Osteocyte (in vitro differentiated cells): ENCODE results near the gene PNLIPRP1. TPM values are rescaled to one million over a fixed set of nuclear protein-coding genes. Genes with fewer than 3 reads are reported as not detected.
A peak's percentile ranks its signal among the peaks of the same experiment; 100 is the strongest.

Experiments used
- DNase-seq: peaks from one replicate; pipeline ENCODE4 v3.0.0; 2021; ENCODE audit warnings: mixed read lengths; ENCODE audit not compliant: unreplicated experiment; ENCODE audit errors: extremely low spot score
- H3K27ac Mint-ChIP-seq: one replicate; pipeline ENCODE4 v1.8.0; 2021; ENCODE audit warnings: mild to moderate bottlenecking, mixed read lengths; ENCODE audit not compliant: unreplicated experiment
- H3K27me3 Mint-ChIP-seq: one replicate; pipeline ENCODE4 v1.8.0; 2021; ENCODE audit warnings: mixed read lengths; ENCODE audit not compliant: unreplicated experiment
- H3K36me3 Mint-ChIP-seq: one replicate; pipeline ENCODE4 v1.8.0; 2021; ENCODE audit warnings: mixed read lengths; ENCODE audit not compliant: unreplicated experiment
- H3K4me1 Mint-ChIP-seq: one replicate; pipeline ENCODE4 v1.8.0; 2021; ENCODE audit warnings: mixed read lengths; ENCODE audit not compliant: unreplicated experiment
- H3K4me3 Mint-ChIP-seq: one replicate; pipeline ENCODE4 v1.8.0; 2021; ENCODE audit warnings: mild to moderate bottlenecking, moderate library complexity, mixed read lengths; ENCODE audit not compliant: unreplicated experiment
- H3K9me3 Mint-ChIP-seq: one replicate; pipeline ENCODE4 v1.8.0; 2021; ENCODE audit warnings: mixed read lengths; ENCODE audit not compliant: unreplicated experiment
- CTCF ChIP-seq: fragments of 200-600 bp; sonication (generic); IDR thresholded peaks from 2 replicates; pipeline ENCODE4 v1.5.0; 2021; ENCODE audit warnings: antibody characterized with exemption, mild to moderate bottlenecking, moderate library complexity
- total RNA-seq: library from RNA; stranded (reverse); gene quantifications from 2 replicates; pipeline ENCODE4 v1.2.1, GENCODE V29; 2021

Gene PNLIPRP1
- total RNA-seq, 1 donor from 2014 or later: not detected

- H3K36me3 Mint-ChIP-seq: no peaks in the 10 kb centered on the region
- no peak overlapping the region for H3K4me3 Mint-ChIP-seq
- no peaks in the 10 kb centered on the region for H3K27me3 Mint-ChIP-seq
- DNase-seq: no peak
- no peak overlapping the region for H3K27ac Mint-ChIP-seq
- no peak for TF ChIP-seq CTCF
- peaks cover 5% of the 10 kb centered on the region for H3K9me3 Mint-ChIP-seq
- no peaks in the 10 kb centered on the region for H3K4me1 Mint-ChIP-seq
Observed at GRCh38 chr10:116613471-116613870, 22.7 kb downstream of the PNLIPRP1 start.

- Mint-ChIP-seq H3K9me3 (peaks cover 5% of the 10 kb centered on the region), H3K36me3 (no peaks in the 10 kb centered on the region), H3K4me3 (no peak overlapping the region), H3K27ac (no peak overlapping the region), H3K27me3 (no peaks in the 10 kb centered on the region), H3K4me1 (no peaks in the 10 kb centered on the region)
- no peak for DNase-seq
- no peak for TF ChIP-seq CTCF
Observed at GRCh38 chr10:116614796-116615195, 24.0 kb downstream of the PNLIPRP1 start.

- Mint-ChIP-seq H3K27me3 (no peaks in the 10 kb centered on the region), H3K27ac (no peak overlapping the region), H3K4me3 (no peak overlapping the region), H3K4me1 (no peaks in the 10 kb centered on the region), H3K9me3 (peaks cover 5% of the 10 kb centered on the region), H3K36me3 (no peaks in the 10 kb centered on the region)
- DNase-seq: peak; percentile 73
- TF ChIP-seq CTCF: no peak
Observed at GRCh38 chr10:116615199-116615776, 24.5 kb downstream of the PNLIPRP1 start.

GRCh38 chr10:116620423-116621400 is 30.0 kb downstream of the PNLIPRP1 start, which contains the start of gene PNLIPRP2:
PNLIPRP2 (plus strand) TSS chr10:116620953.
- H3K4me3 Mint-ChIP-seq: no peak within 1 kb of the TSS
- H3K27ac Mint-ChIP-seq: no peak within 1 kb of the TSS
- no peaks in the 10 kb centered on the region for H3K36me3 Mint-ChIP-seq
- no peak for TF ChIP-seq CTCF
- no peaks in the 10 kb centered on the region for H3K4me1 Mint-ChIP-seq
- no peak for DNase-seq
- no peaks in the 10 kb centered on the region for H3K9me3 Mint-ChIP-seq
- H3K27me3 Mint-ChIP-seq: no peaks in the 10 kb centered on the region

- no peak for TF ChIP-seq CTCF
- no peak for DNase-seq
- Mint-ChIP-seq H3K27ac (no peak overlapping the region), H3K4me3 (no peak overlapping the region), H3K4me1 (no peaks in the 10 kb centered on the region), H3K27me3 (peaks cover under 1% of the 10 kb centered on the region), H3K9me3 (no peaks in the 10 kb centered on the region), H3K36me3 (no peaks in the 10 kb centered on the region)
Observed at GRCh38 chr10:116621476-116621875, 30.7 kb downstream of the PNLIPRP1 start.
